NCI-H2107 treated with DMSO at 0.1 percent for 48 hours (cell line): Measurements from ENCODE around the gene ZNF546.
A peak's percentile ranks its signal among the peaks of the same experiment; 100 is the strongest.
"Not testable (repeated sequence)": the region's sequence is repeated elsewhere in the genome, so short reads cannot be mapped to it uniquely, and the experiment has no call there.

ENCODE experiments used
- DNase-seq: peaks from one replicate; lab custom pipeline; 2025; ENCODE audit not compliant: unreplicated experiment; lab: John Stamatoyannopoulos, UW

The ZNF546 gene

GRCh38 chr19:39996811-39997637 is at the start of gene ZNF546:
Gene ZNF546 (plus strand): TSS chr19:39997060. CDS start chr19:39998327, 1,267 bp downstream.
- DNase-seq = peak; percentile 72

GRCh38 chr19:39949026-39949747 is 47.7 kb upstream of the ZNF546 start:
- DNase-seq = no peak

- no peak for DNase-seq
These were observed 45.7 kb upstream of the ZNF546 start for GRCh38 chr19:39951065-39951650.

- DNase-seq = no peak
These were observed 45.2 kb upstream of the ZNF546 start for GRCh38 chr19:39951686-39952085.

- DNase-seq = no peak
These were observed 42.9 kb upstream of the ZNF546 start for GRCh38 chr19:39953915-39954314.

GRCh38 chr19:39957886-39958285 is 39.0 kb upstream of the ZNF546 start:
- DNase-seq = not testable (repeated sequence)

GRCh38 chr19:39958942-39959341 is 37.9 kb upstream of the ZNF546 start:
- not testable (repeated sequence) for DNase-seq

- not testable (repeated sequence) for DNase-seq
These were observed 37.5 kb upstream of the ZNF546 start for GRCh38 chr19:39959407-39959806.

- no peak for DNase-seq
These were observed 33.0 kb upstream of the ZNF546 start for GRCh38 chr19:39963898-39964297.

GRCh38 chr19:39966617-39967016 is 30.2 kb upstream of the ZNF546 start:
- DNase-seq = no peak

GRCh38 chr19:39967561-39967960 is 29.3 kb upstream of the ZNF546 start:
- DNase-seq = no peak

- DNase-seq = no peak
These were observed 28.1 kb upstream of the ZNF546 start for GRCh38 chr19:39968789-39969188.

GRCh38 chr19:39969266-39969665 is 27.6 kb upstream of the ZNF546 start:
- no peak for DNase-seq

- no peak for DNase-seq
These were observed 27.0 kb upstream of the ZNF546 start for GRCh38 chr19:39969681-39970424.

GRCh38 chr19:39970425-39970674 is 26.5 kb upstream of the ZNF546 start:
- DNase-seq = peak; percentile 55

- peak; percentile 96 for DNase-seq
These were observed 26.0 kb upstream of the ZNF546 start, which contains the start of gene PSMC4 for GRCh38 chr19:39970675-39971379. Gene PSMC4 (plus strand): TSS chr19:39971165. CDS start chr19:39971203, 38 bp downstream.

GRCh38 chr19:39971380-39972035 is 25.4 kb upstream of the ZNF546 start:
- DNase-seq = no peak

- no peak for DNase-seq
These were observed 22.3 kb upstream of the ZNF546 start for GRCh38 chr19:39974377-39975155.

GRCh38 chr19:39982883-39983282 is 14.0 kb upstream of the ZNF546 start:
- no peak for DNase-seq
